Kidney epithelial cell (primary cell): Measurements from ENCODE around the gene STING1. TPM values are rescaled to one million over a fixed set of nuclear protein-coding genes. Genes with fewer than 3 reads are reported as not detected.

ENCODE experiments used
- DNase-seq: peaks from one replicate; pipeline ENCODE4 v3.0.0-alpha.2; 2010; ENCODE audit warnings: low read depth
- H3K27me3 ChIP-seq: 2 replicates; pipeline ENCODE4 v1.6.0; 2011; ENCODE audit warnings: low read length; ENCODE audit not compliant: control insufficient read depth, insufficient read depth
- H3K36me3 ChIP-seq: 2 replicates; pipeline ENCODE4 v1.5.1; 2011; ENCODE audit warnings: low read length; ENCODE audit not compliant: control insufficient read depth, insufficient read depth
- H3K4me3 ChIP-seq: 2 replicates; pipeline ENCODE4 v1.5.1; 2011; ENCODE audit warnings: low read depth, mild to moderate bottlenecking, control low read depth, low read length
- total RNA-seq: library from RNA; depleted of rRNA; stranded (reverse); fragments of >200 nt; gene quantifications from 2 replicates; pipeline ENCODE4 v1.2.3, GENCODE V29; 2015
- TF ChIP-seq, protein P1 (sequence below): IDR thresholded peaks from 2 replicates; pipeline ENCODE4 v1.5.1; 2011; ENCODE audit warnings: mild to moderate bottlenecking, moderate library complexity, low read length, control low read depth, inconsistent platforms; ENCODE audit not compliant: insufficient read depth, poor library complexity, severe bottlenecking

Gene STING1
- total RNA-seq, 1 donor from 2014 or later, result 15.5 TPM

DNA sequence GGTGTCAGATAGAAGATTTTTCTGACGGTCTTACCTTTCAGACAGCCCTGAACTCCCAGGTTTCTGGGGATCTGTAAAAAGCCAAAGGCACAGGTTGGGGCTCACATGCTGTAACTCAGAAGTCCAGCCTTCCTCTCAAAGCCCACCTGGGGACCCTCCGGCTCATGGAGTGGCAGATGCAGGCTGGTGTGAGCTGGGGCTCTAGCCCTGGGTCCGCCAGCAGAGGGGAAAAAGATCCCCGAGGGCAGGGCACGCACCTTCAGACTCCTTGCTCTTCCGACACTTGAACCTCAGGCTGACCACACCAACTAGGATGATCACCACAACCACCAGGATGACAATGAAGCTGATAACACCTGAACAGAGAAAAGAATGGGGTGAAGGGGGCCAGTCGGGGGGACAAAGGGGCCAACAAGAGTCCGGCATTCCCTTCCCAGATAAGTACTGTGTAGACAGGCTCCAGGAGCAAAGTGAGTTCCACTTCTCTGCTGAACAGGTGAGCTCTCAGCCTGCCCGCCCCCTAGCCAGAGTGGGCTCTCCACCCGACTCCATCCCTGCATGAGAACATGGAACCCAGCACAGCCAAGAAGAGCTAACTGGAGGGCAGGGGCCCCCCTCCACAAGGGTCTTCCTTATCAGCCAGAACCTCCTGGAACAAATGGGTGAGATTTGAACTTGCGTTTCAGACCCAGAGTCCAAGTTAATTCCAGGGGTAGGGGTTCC, 27.8 kb downstream of the STING1 start:
- no peak for DNase-seq
- H3K27me3 ChIP-seq, result no peaks in the 10 kb centered on the region
- TF ChIP-seq, protein P1, sequence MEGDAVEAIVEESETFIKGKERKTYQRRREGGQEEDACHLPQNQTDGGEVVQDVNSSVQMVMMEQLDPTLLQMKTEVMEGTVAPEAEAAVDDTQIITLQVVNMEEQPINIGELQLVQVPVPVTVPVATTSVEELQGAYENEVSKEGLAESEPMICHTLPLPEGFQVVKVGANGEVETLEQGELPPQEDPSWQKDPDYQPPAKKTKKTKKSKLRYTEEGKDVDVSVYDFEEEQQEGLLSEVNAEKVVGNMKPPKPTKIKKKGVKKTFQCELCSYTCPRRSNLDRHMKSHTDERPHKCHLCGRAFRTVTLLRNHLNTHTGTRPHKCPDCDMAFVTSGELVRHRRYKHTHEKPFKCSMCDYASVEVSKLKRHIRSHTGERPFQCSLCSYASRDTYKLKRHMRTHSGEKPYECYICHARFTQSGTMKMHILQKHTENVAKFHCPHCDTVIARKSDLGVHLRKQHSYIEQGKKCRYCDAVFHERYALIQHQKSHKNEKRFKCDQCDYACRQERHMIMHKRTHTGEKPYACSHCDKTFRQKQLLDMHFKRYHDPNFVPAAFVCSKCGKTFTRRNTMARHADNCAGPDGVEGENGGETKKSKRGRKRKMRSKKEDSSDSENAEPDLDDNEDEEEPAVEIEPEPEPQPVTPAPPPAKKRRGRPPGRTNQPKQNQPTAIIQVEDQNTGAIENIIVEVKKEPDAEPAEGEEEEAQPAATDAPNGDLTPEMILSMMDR, result no peak
- H3K4me3 ChIP-seq, result no peak overlapping the region
- no peaks in the 10 kb centered on the region for H3K36me3 ChIP-seq

DNA sequence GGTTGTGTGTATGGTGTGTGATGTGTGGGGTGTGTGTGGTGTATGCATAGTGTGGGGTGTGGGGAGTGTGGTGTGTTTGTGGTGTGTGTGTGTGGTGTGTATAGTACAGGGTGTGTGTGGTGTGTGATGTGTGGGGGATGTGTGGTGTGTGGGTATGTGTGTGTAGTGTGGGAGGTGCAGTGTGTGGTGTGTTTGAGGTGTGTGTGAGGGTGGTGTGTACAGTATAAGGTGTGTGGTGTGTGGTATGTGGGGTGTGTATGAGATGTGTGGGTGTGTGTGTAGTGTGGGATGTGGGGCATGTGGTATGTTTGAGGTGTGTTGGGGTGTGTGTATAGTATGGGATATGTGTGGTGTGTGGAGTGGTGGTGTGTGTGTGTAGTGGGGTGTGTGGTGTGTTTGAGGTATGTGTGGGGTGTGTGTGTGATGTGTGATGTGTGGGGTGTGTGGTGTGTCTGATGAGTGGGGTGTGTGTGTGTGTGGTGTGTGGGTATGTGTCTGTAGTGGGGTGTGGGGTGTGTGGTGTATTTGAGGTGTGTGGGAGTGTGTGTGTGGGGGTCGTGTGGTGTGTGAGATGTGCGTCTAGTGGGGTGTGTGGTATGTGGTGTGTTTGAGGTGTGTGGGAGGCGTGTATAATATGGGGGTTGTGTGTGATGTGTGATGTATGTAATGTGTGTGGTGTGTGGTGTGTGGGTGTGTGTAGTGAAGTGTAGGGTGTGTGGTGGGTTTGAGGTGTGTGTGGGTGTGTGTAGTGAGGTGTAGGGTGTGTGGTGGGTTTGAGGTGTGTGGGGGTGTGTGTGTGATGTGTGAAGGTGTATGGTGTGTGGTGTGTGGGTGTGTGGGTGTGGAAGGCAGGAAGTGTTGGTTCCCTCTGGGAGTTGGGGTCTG, 28.6 kb downstream of the STING1 start:
- TF ChIP-seq, protein P1, result no peak
- Histone ChIP-seq H3K4me3 (no peak overlapping the region), H3K36me3 (no peaks in the 10 kb centered on the region), H3K27me3 (no peaks in the 10 kb centered on the region)
- DNase-seq, result no peak

DNA sequence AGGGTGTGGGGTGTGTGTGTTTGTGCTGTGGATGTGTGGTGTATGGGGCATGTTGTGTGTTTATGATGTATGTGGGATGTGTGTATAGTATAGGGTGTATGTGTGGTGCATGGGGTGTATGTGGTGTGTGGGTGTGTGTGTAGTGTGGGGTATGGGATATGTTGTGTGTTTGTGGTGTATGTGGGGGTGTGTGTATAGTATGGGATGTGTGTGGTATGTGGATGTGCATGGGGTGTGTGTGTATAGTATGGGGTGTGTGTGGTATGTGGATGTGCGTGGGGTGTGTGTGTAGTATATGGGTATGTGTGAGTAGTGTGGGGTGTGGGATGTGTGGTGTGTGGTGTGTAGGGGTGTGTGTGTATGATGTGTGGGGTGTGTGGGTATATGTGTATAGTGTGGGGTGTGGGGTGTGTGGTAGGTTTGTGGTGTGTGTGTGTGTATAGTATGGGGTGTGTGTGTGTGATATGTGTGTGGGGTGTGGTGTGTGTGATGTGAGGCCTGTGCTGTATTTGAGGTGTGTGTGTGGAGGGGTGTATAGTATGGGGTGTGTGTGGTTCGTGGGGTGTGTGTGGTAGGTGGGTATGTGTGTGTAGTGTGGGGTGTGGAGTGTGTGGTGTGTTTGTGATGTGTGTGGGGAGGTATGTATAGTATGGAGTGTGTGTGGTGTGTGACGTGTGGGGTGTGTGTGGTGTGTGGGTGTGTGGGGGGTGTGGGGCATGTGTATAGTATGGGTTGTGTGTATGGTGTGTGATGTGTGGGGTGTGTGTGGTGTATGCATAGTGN, 30.5 kb downstream of the STING1 start:
- Histone ChIP-seq H3K4me3 (no peak overlapping the region), H3K36me3 (no peaks in the 10 kb centered on the region), H3K27me3 (no peaks in the 10 kb centered on the region)
- DNase-seq, result no peak
- TF ChIP-seq, protein P1, result no peak

DNA sequence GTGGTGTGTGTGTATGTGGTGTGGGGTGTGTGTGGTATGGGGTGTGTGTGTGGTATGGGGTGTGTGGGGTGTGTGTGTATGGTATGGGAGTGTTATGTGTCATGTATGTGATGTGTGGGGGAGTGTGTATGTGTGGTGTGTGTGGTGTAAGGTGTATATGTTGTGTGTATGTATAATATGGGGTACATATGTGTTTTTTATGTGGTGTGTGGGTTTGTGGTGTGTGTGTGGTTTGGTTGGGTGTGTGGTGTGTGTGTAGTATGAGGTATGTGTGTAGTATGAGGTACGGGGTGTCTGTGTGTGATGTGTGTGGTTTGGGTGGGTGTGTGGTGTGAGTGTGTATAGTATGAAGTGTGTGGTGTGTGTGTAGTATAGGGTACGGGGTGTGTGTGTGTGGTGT, 31.4 kb downstream of the STING1 start:
- H3K36me3 ChIP-seq, result no peaks in the 10 kb centered on the region
- TF ChIP-seq, protein P1, result no peak

DNA sequence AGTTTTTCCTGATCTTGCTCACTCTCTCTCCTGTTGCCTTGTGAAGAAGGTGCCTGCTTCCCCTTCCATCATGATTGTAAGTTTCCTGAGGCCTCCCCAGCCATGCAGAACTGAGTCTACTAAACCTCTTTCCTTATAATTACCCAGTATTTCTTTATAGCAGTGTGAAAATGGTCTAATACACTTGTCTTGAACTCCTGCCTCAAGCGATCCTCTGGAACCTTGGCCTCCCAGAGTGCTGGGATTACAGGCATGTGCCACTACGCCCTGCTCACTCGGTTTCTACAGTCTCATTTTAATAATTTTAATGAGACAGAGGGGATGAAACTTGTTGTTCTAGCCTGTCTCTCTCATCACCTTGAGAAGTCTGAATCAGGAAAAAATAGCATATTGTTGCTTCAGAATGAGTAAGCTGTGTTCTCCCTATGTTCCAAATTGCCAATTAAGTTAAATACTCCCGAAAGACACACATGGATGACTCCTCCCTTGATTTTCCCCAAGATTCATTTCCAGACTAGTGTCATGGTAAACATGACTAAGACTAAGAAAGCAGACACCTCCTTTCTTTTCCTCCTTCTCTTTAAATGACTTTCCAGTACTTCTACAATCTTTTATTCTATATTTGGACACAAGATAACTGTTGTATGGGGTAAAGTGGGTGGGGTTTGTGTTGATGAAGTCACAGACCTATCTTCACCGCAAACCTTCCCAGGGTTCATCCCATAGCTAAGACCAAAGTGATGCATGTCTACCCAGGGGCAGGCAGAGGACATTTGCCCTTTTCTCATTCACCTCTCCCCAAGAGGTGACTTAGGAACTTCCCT, 35.4 kb downstream of the STING1 start:
- no peak for DNase-seq
- no peaks in the 10 kb centered on the region for H3K27me3 ChIP-seq
- TF ChIP-seq, protein P1, result no peak

More for the DNA sequence above, 31.4 kb downstream of the STING1 start:
- DNase-seq, result no peak
- Histone ChIP-seq H3K27me3 (no peaks in the 10 kb centered on the region), H3K4me3 (no peak overlapping the region)

More for the DNA sequence above, 35.4 kb downstream of the STING1 start:
- Histone ChIP-seq H3K36me3 (no peaks in the 10 kb centered on the region), H3K4me3 (no peak overlapping the region)
